Stimulated activated naive B cell treated with anti-CD40 and anti-IgM and Interleukin-4, amounts not matched to agents 10 μg/mL and 1 μg/mL and 100 μg/mL, for 72 hours (primary cell): ENCODE data around the gene NUTM2A.
"Not testable (repeated sequence)": the region's sequence is repeated elsewhere in the genome, so short reads cannot be mapped to it uniquely, and the experiment has no call there.

ENCODE experiments used
- ATAC-seq, 2 donors: fragments of 150-1000 bp; cut with Tn5 transposase; replicated peaks; 2 replicates each; pipeline ENCODE4 v1.10.0; 2021; ENCODE audit warnings: moderate library complexity in 1 of 2
- DNase-seq: peaks from one replicate; pipeline ENCODE4 v3.0.0; 2021
- H3K27ac Mint-ChIP-seq: one replicate; pipeline ENCODE4 v1.8.0; 2022; ENCODE audit warnings: mild to moderate bottlenecking, mixed read lengths
- H3K27me3 Mint-ChIP-seq, 2 donors: one replicate each; pipeline ENCODE4 v1.8.0; 2022; ENCODE audit warnings: mixed read lengths in 2 of 2
- H3K36me3 Mint-ChIP-seq, 2 donors: one replicate each; pipeline ENCODE4 v1.8.0; 2022; ENCODE audit warnings: mixed read lengths in 2 of 2, mild to moderate bottlenecking in 1 of 2
- H3K4me1 Mint-ChIP-seq, 2 donors: one replicate each; pipeline ENCODE4 v1.8.0; 2022; ENCODE audit warnings: mixed read lengths in 2 of 2, mild to moderate bottlenecking in 1 of 2
- H3K4me3 Mint-ChIP-seq, 2 donors: one replicate each; pipeline ENCODE4 v1.8.0; 2022; ENCODE audit warnings: mild to moderate bottlenecking in 2 of 2, mixed read lengths in 2 of 2, moderate library complexity in 1 of 2
- H3K9me3 Mint-ChIP-seq, 2 donors: one replicate each; pipeline ENCODE4 v1.8.0; 2022; ENCODE audit warnings: mixed read lengths in 2 of 2, mild to moderate bottlenecking in 1 of 2

The NUTM2A gene

GRCh38 chr10:87225148-87225547 lies at the start of gene NUTM2A:
NUTM2A (plus strand) TSS chr10:87225448; CDS start chr10:87225831, 383 bp downstream.
- H3K27ac Mint-ChIP-seq, ATAC-seq, H3K9me3 Mint-ChIP-seq, H3K27me3 Mint-ChIP-seq, H3K4me1 Mint-ChIP-seq, H3K4me3 Mint-ChIP-seq, H3K36me3 Mint-ChIP-seq, DNase-seq: not testable (repeated sequence)

- H3K27me3 Mint-ChIP-seq, H3K4me3 Mint-ChIP-seq, DNase-seq, ATAC-seq, H3K9me3 Mint-ChIP-seq, H3K4me1 Mint-ChIP-seq, H3K27ac Mint-ChIP-seq: not testable (repeated sequence)
- H3K36me3 Mint-ChIP-seq: peaks cover 13 to 14% of the 10 kb centered on the region in 2 donors
Observed at GRCh38 chr10:87177587-87177986, 47.7 kb upstream of the NUTM2A start.

GRCh38 chr10:87184421-87184820 lies 40.8 kb upstream of the NUTM2A start:
- Mint-ChIP-seq H3K27ac (peak overlapping the region; percentile 52), H3K4me3 (peak overlapping the region in 1 of 2 donors; percentile 17), H3K9me3 (peaks cover 15 to 18% of the 10 kb centered on the region in 2 donors), H3K36me3 (peaks cover 47 to 54% of the 10 kb centered on the region in 2 donors), H3K4me1 (peaks cover 15 to 24% of the 10 kb centered on the region in 2 donors)
- H3K27me3 Mint-ChIP-seq, DNase-seq: not testable (repeated sequence)
- ATAC-seq: peak; percentile 66 to 69

- peaks cover 48 to 53% of the 10 kb centered on the region in 2 donors for H3K36me3 Mint-ChIP-seq
- DNase-seq, H3K27me3 Mint-ChIP-seq, H3K4me3 Mint-ChIP-seq, H3K27ac Mint-ChIP-seq: not testable (repeated sequence)
- ATAC-seq: peak; percentile 91 to 93
- H3K9me3 Mint-ChIP-seq: peaks cover 15 to 18% of the 10 kb centered on the region in 2 donors
- H3K4me1 Mint-ChIP-seq: peaks cover 15 to 24% of the 10 kb centered on the region in 2 donors
Observed at GRCh38 chr10:87186016-87186415, 39.2 kb upstream of the NUTM2A start.

- not testable (repeated sequence) for ATAC-seq, H3K4me3 Mint-ChIP-seq, H3K27ac Mint-ChIP-seq, DNase-seq, H3K27me3 Mint-ChIP-seq
- Mint-ChIP-seq H3K4me1 (peaks cover 15 to 24% of the 10 kb centered on the region in 2 donors), H3K9me3 (peaks cover 15 to 18% of the 10 kb centered on the region in 2 donors), H3K36me3 (peaks cover 51 to 61% of the 10 kb centered on the region in 2 donors)
Observed at GRCh38 chr10:87187573-87187972, 37.7 kb upstream of the NUTM2A start.

GRCh38 chr10:87191841-87192240 lies 33.4 kb upstream of the NUTM2A start:
- DNase-seq, H3K4me3 Mint-ChIP-seq, H3K9me3 Mint-ChIP-seq, H3K4me1 Mint-ChIP-seq, H3K27me3 Mint-ChIP-seq, ATAC-seq, H3K27ac Mint-ChIP-seq: not testable (repeated sequence)
- peaks cover 32% of the 10 kb centered on the region in 2 donors for H3K36me3 Mint-ChIP-seq

GRCh38 chr10:87200924-87201323 lies 24.3 kb upstream of the NUTM2A start:
- peak in 1 of 2 donors; percentile 41 for ATAC-seq
- not testable (repeated sequence) for H3K4me3 Mint-ChIP-seq, H3K27ac Mint-ChIP-seq, H3K9me3 Mint-ChIP-seq, DNase-seq, H3K27me3 Mint-ChIP-seq, H3K36me3 Mint-ChIP-seq
- peaks cover 7 to 14% of the 10 kb centered on the region in 2 donors for H3K4me1 Mint-ChIP-seq

GRCh38 chr10:87204801-87205200 lies 20.4 kb upstream of the NUTM2A start:
- H3K36me3 Mint-ChIP-seq, H3K27ac Mint-ChIP-seq, DNase-seq, H3K9me3 Mint-ChIP-seq, H3K27me3 Mint-ChIP-seq, H3K4me3 Mint-ChIP-seq: not testable (repeated sequence)
- H3K4me1 Mint-ChIP-seq: peaks cover 7 to 14% of the 10 kb centered on the region in 2 donors
- ATAC-seq: peak; percentile 21 to 26

- not testable (repeated sequence) for H3K36me3 Mint-ChIP-seq, DNase-seq, H3K4me3 Mint-ChIP-seq, H3K27ac Mint-ChIP-seq, H3K9me3 Mint-ChIP-seq, H3K27me3 Mint-ChIP-seq, ATAC-seq
- peaks cover 7 to 14% of the 10 kb centered on the region in 2 donors for H3K4me1 Mint-ChIP-seq
Observed at GRCh38 chr10:87206922-87207321, 18.3 kb upstream of the NUTM2A start.

- not testable (repeated sequence) for H3K9me3 Mint-ChIP-seq, H3K4me1 Mint-ChIP-seq, ATAC-seq, H3K27me3 Mint-ChIP-seq, H3K27ac Mint-ChIP-seq, DNase-seq, H3K4me3 Mint-ChIP-seq
- H3K36me3 Mint-ChIP-seq: peaks cover 7 to 13% of the 10 kb centered on the region in 2 donors
Observed at GRCh38 chr10:87210309-87210708, 14.9 kb upstream of the NUTM2A start.

GRCh38 chr10:87211848-87212247 lies 13.4 kb upstream of the NUTM2A start:
- H3K27ac Mint-ChIP-seq, DNase-seq, H3K27me3 Mint-ChIP-seq, H3K4me1 Mint-ChIP-seq, H3K9me3 Mint-ChIP-seq, H3K4me3 Mint-ChIP-seq, ATAC-seq: not testable (repeated sequence)
- H3K36me3 Mint-ChIP-seq: peaks cover 8 to 16% of the 10 kb centered on the region in 2 donors

- not testable (repeated sequence) for H3K9me3 Mint-ChIP-seq, H3K27me3 Mint-ChIP-seq, H3K4me3 Mint-ChIP-seq, H3K27ac Mint-ChIP-seq, DNase-seq
- peaks cover 11 to 18% of the 10 kb centered on the region in 2 donors for H3K4me1 Mint-ChIP-seq
- peak; percentile 21 to 51 for ATAC-seq
- peaks cover 9 to 11% of the 10 kb centered on the region in 2 donors for H3K36me3 Mint-ChIP-seq
Observed at GRCh38 chr10:87213150-87213765, 12.0 kb upstream of the NUTM2A start.

- H3K9me3 Mint-ChIP-seq, H3K36me3 Mint-ChIP-seq, ATAC-seq, H3K27ac Mint-ChIP-seq, H3K4me3 Mint-ChIP-seq, DNase-seq, H3K27me3 Mint-ChIP-seq: not testable (repeated sequence)
- H3K4me1 Mint-ChIP-seq: peaks cover 11 to 24% of the 10 kb centered on the region in 2 donors
Observed at GRCh38 chr10:87213806-87214205, 11.4 kb upstream of the NUTM2A start.

- H3K4me3 Mint-ChIP-seq, DNase-seq, H3K9me3 Mint-ChIP-seq, H3K36me3 Mint-ChIP-seq, H3K27me3 Mint-ChIP-seq: not testable (repeated sequence)
- H3K4me1 Mint-ChIP-seq: peaks cover 14 to 27% of the 10 kb centered on the region in 2 donors
- peak; percentile 40 to 41 for ATAC-seq
- H3K27ac Mint-ChIP-seq: peak overlapping the region; percentile 25
Observed at GRCh38 chr10:87216120-87216519, 9.1 kb upstream of the NUTM2A start.

GRCh38 chr10:87219370-87219769 lies 5.9 kb upstream of the NUTM2A start:
- not testable (repeated sequence) for H3K27ac Mint-ChIP-seq, H3K36me3 Mint-ChIP-seq, H3K9me3 Mint-ChIP-seq, H3K27me3 Mint-ChIP-seq, ATAC-seq, H3K4me3 Mint-ChIP-seq, DNase-seq
- peaks cover 15 to 29% of the 10 kb centered on the region in 2 donors for H3K4me1 Mint-ChIP-seq
